ENCODE data around the gene MCOLN3.
A peak's percentile ranks its signal among the peaks of the same experiment; 100 is the strongest.

Gene MCOLN3

GRCh38 chr1:85065550-85065949, 17.2 kb upstream of the MCOLN3 start:
- H3K4me3 ChIP-seq (ENCODE audit: low read depth, low read length), result no peak overlapping the region
- no peaks in the 10 kb centered on the region for H3K9me3 ChIP-seq
- no peaks in the 10 kb centered on the region for H3K36me3 ChIP-seq
- no peaks in the 10 kb centered on the region for H3K4me1 ChIP-seq
- no peak for DNase-seq
- TF ChIP-seq CTCF (IDR thresholded peaks at IDR 0.05; ENCODE audit: low read depth, low read length), result no peak
- H3K27me3 ChIP-seq, result no peaks in the 10 kb centered on the region

- Histone ChIP-seq H3K4me1 (no peaks in the 10 kb centered on the region), H3K9me3 (no peaks in the 10 kb centered on the region), H3K27me3 (no peaks in the 10 kb centered on the region), H3K36me3 (no peaks in the 10 kb centered on the region), H3K4me3 (ENCODE audit: low read depth, low read length) (peak overlapping the region; percentile 28)
- no peak for TF ChIP-seq CTCF (IDR thresholded peaks at IDR 0.05; ENCODE audit: low read depth, low read length)
- DNase-seq, result no peak
Measured at GRCh38 chr1:85062425-85063026, 14.2 kb upstream of the MCOLN3 start.

GRCh38 chr1:85061711-85062424, 13.6 kb upstream of the MCOLN3 start:
- no peaks in the 10 kb centered on the region for H3K9me3 ChIP-seq
- H3K4me1 ChIP-seq, result no peaks in the 10 kb centered on the region
- DNase-seq, result peak; percentile 82
- H3K4me3 ChIP-seq (ENCODE audit: low read depth, low read length), result peak overlapping the region; percentile 66
- H3K36me3 ChIP-seq, result no peaks in the 10 kb centered on the region
- no peak for TF ChIP-seq CTCF (IDR thresholded peaks at IDR 0.05; ENCODE audit: low read depth, low read length)
- H3K27me3 ChIP-seq, result no peaks in the 10 kb centered on the region

GRCh38 chr1:85060038-85060437, 11.7 kb upstream of the MCOLN3 start:
- Histone ChIP-seq H3K36me3 (no peaks in the 10 kb centered on the region), H3K9me3 (no peaks in the 10 kb centered on the region), H3K4me1 (no peaks in the 10 kb centered on the region), H3K4me3 (ENCODE audit: low read depth, low read length) (no peak overlapping the region), H3K27me3 (no peaks in the 10 kb centered on the region)
- DNase-seq, result no peak
- no peak for TF ChIP-seq CTCF (IDR thresholded peaks at IDR 0.05; ENCODE audit: low read depth, low read length)

- no peak for DNase-seq
- TF ChIP-seq CTCF (IDR thresholded peaks at IDR 0.05; ENCODE audit: low read depth, low read length), result no peak
- Histone ChIP-seq H3K4me1 (no peaks in the 10 kb centered on the region), H3K36me3 (no peaks in the 10 kb centered on the region), H3K9me3 (no peaks in the 10 kb centered on the region), H3K27me3 (no peaks in the 10 kb centered on the region), H3K4me3 (ENCODE audit: low read depth, low read length) (no peak overlapping the region)
Measured at GRCh38 chr1:85059563-85059962, 11.3 kb upstream of the MCOLN3 start.

GRCh38 chr1:85058786-85059185, 10.5 kb upstream of the MCOLN3 start:
- Histone ChIP-seq H3K27me3 (no peaks in the 10 kb centered on the region), H3K36me3 (no peaks in the 10 kb centered on the region), H3K9me3 (no peaks in the 10 kb centered on the region), H3K4me1 (no peaks in the 10 kb centered on the region), H3K4me3 (ENCODE audit: low read depth, low read length) (no peak overlapping the region)
- DNase-seq, result no peak
- TF ChIP-seq CTCF (IDR thresholded peaks at IDR 0.05; ENCODE audit: low read depth, low read length), result no peak

Data from BE2C (cell line).